Neural crest cell (in vitro differentiated cells): ENCODE data around the gene YLPM1. TPM values are rescaled to one million over a fixed set of nuclear protein-coding genes. Genes with fewer than 3 reads are reported as not detected.
"Not testable (repeated sequence)": the region's sequence is repeated elsewhere in the genome, so short reads cannot be mapped to it uniquely, and the experiment has no call there.

Experiments
- DNase-seq: peaks from one replicate; pipeline ENCODE4 v3.0.0; 2021; ENCODE audit warnings: low read depth, mixed read lengths, low spot score
- H3K27ac Mint-ChIP-seq: one replicate; pipeline ENCODE4 v1.8.0; 2021; ENCODE audit warnings: mild to moderate bottlenecking, mixed read lengths; ENCODE audit not compliant: unreplicated experiment
- H3K27me3 Mint-ChIP-seq: 2 replicates; pipeline ENCODE4 v1.8.0; 2021; ENCODE audit warnings: low read depth, mild to moderate bottlenecking, mixed read lengths
- H3K36me3 Mint-ChIP-seq: 2 replicates; pipeline ENCODE4 v1.8.0; 2021; ENCODE audit warnings: low read depth, mild to moderate bottlenecking, mixed read lengths
- H3K4me1 Mint-ChIP-seq: 2 replicates; pipeline ENCODE4 v1.8.0; 2021; ENCODE audit warnings: mixed read lengths
- H3K4me3 Mint-ChIP-seq: one replicate; pipeline ENCODE4 v1.8.0; 2021; ENCODE audit warnings: mild to moderate bottlenecking, mixed read lengths
- H3K9me3 Mint-ChIP-seq: 2 replicates; pipeline ENCODE4 v1.8.0; 2021; ENCODE audit warnings: mixed read lengths
- total RNA-seq: library from RNA; stranded (reverse); gene quantifications from 2 replicates; pipeline ENCODE4 v1.2.1, GENCODE V29; 2021
- TF ChIP-seq, protein P1 (sequence below): fragments of 200-600 bp; sonication (generic); conservative IDR thresholded peaks from 2 replicates; pipeline ENCODE4 v1.5.0; 2021; ENCODE audit warnings: antibody characterized with exemption, mild to moderate bottlenecking

The YLPM1 gene
- total RNA-seq, 1 donor from 2014 or later = 115 TPM

DNA sequence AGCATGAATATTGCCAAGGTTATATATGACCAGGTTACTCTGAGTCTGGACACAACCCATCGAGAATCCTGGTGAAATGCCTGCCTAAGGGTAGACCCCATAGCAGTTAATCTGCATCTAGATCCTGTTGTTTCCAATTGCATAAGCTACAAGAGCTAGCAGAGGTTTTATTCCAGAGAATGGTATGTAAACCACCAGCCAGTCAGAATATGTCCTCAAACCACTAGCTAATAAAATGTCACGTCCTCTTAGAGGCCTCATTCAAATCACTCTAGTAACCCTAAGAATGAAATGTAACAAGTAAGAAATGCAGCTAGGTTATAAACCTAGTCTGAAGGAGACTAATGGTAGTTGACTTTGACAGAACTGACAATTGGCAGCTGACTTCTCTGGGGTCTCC, 9.0 kb upstream of the YLPM1 start:
- no peak for DNase-seq
- Mint-ChIP-seq H3K9me3 (peaks cover 14% of the 10 kb centered on the region), H3K4me3 (no peak overlapping the region), H3K27ac (no peak overlapping the region), H3K4me1 (no peaks in the 10 kb centered on the region), H3K36me3 (peaks cover 8% of the 10 kb centered on the region), H3K27me3 (no peaks in the 10 kb centered on the region)
- TF ChIP-seq, protein P1, sequence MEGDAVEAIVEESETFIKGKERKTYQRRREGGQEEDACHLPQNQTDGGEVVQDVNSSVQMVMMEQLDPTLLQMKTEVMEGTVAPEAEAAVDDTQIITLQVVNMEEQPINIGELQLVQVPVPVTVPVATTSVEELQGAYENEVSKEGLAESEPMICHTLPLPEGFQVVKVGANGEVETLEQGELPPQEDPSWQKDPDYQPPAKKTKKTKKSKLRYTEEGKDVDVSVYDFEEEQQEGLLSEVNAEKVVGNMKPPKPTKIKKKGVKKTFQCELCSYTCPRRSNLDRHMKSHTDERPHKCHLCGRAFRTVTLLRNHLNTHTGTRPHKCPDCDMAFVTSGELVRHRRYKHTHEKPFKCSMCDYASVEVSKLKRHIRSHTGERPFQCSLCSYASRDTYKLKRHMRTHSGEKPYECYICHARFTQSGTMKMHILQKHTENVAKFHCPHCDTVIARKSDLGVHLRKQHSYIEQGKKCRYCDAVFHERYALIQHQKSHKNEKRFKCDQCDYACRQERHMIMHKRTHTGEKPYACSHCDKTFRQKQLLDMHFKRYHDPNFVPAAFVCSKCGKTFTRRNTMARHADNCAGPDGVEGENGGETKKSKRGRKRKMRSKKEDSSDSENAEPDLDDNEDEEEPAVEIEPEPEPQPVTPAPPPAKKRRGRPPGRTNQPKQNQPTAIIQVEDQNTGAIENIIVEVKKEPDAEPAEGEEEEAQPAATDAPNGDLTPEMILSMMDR = no peak

DNA sequence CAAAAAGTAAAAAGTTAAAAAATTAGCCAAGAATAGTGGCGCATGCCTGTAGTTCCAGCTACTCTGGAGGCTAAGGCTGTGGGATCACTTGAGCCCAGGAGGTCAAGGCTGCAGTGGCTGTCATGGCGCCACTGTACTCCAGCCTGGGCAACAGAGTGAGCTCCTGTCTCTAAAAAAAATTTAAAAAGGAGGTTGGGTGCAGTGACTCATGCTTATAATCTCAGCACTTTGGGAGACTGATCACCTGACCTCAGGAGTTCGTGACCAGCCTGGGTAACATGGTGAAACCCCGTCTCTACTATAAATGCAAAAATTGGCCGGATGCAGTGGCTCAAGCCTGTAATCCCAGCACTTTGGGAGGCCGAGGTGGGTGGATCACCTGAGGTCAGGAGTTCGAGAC, 8.2 kb upstream of the YLPM1 start:
- DNase-seq = no peak
- H3K4me1 Mint-ChIP-seq = no peaks in the 10 kb centered on the region
- no peak overlapping the region for H3K4me3 Mint-ChIP-seq
- H3K27me3 Mint-ChIP-seq = no peaks in the 10 kb centered on the region
- peaks cover 8% of the 10 kb centered on the region for H3K36me3 Mint-ChIP-seq
- H3K9me3 Mint-ChIP-seq = peaks cover 14% of the 10 kb centered on the region
- no peak overlapping the region for H3K27ac Mint-ChIP-seq
- TF ChIP-seq, protein P1 = no peak

DNA sequence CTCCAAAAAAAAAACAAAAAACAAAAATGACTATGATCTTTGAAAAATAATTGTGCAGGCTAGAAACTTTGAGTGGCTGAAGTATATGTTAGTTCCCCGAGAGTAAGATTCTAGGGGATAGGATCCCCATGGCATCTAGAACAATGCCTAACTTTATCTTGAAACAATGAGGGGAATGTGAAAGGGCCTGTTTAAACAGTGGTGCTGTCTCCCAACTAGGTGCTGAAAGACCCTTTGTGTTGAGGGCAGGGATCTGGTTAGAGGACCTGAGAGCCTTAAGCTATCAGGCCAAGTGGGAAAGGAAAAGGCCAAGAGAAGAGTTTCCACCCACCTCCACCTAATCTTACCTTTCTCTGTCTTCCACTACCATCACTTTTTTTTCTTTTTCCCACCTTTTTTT, 6.8 kb upstream of the YLPM1 start:
- peaks cover 14% of the 10 kb centered on the region for H3K9me3 Mint-ChIP-seq
- no peaks in the 10 kb centered on the region for H3K27me3 Mint-ChIP-seq
- TF ChIP-seq, protein P1 = no peak
- no peaks in the 10 kb centered on the region for H3K4me1 Mint-ChIP-seq
- DNase-seq = no peak
- H3K27ac Mint-ChIP-seq = no peak overlapping the region
- peaks cover 8% of the 10 kb centered on the region for H3K36me3 Mint-ChIP-seq
- no peak overlapping the region for H3K4me3 Mint-ChIP-seq

DNA sequence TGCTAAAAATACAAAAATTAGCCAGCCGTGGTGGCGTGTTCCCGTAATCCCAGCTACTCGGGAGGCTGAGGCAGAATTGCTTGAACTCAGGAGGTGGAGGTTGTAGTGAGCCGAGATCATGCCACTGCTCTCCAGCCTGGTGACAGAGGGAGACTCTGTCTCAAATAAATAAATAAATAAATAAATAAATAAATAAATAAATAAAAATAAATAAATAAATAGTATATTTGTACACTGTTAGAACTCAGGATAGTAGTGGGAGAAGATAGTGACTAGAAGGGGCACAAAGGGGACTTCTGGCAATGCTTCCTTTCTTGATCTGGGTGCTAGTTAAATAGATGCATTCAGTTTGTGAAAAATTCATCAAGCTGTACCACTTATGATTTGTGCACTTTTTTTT, 4.6 kb upstream of the YLPM1 start:
- H3K4me1 Mint-ChIP-seq, H3K36me3 Mint-ChIP-seq, H3K4me3 Mint-ChIP-seq, H3K9me3 Mint-ChIP-seq, DNase-seq, H3K27me3 Mint-ChIP-seq, H3K27ac Mint-ChIP-seq: not testable (repeated sequence)

DNA sequence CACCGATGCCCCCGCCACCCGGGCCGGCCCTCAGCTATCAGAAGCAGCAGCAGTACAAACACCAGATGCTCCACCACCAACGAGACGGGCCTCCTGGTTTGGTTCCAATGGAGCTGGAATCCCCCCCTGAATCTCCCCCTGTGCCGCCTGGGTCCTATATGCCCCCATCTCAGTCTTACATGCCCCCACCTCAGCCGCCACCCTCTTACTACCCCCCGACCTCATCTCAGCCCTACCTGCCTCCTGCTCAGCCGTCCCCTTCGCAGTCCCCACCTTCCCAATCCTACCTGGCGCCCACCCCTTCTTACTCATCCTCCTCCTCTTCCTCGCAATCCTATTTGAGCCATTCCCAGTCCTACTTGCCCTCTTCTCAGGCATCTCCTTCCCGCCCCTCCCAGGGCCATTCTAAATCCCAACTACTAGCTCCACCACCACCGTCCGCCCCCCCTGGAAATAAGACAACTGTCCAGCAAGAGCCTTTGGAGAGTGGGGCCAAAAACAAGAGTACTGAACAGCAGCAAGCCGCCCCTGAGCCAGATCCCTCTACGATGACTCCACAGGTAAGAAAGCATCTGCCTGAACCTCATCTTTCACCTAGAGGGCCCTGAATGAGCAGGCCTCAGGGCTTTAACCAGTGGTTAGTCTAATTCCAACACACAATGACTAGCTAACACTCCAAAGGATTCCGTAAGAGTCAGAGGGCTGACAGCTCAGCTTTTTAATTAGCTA, 851 bp downstream of the YLPM1 start:
- DNase-seq = no peak
- peak overlapping the region; percentile 93 for H3K27ac Mint-ChIP-seq
- peaks cover 44% of the 10 kb centered on the region for H3K4me1 Mint-ChIP-seq
- H3K27me3 Mint-ChIP-seq = no peaks in the 10 kb centered on the region
- H3K36me3 Mint-ChIP-seq = no peaks in the 10 kb centered on the region
- peak overlapping the region; percentile 86 for H3K4me3 Mint-ChIP-seq
- H3K9me3 Mint-ChIP-seq = no peaks in the 10 kb centered on the region
- TF ChIP-seq, protein P1 = no peak

DNA sequence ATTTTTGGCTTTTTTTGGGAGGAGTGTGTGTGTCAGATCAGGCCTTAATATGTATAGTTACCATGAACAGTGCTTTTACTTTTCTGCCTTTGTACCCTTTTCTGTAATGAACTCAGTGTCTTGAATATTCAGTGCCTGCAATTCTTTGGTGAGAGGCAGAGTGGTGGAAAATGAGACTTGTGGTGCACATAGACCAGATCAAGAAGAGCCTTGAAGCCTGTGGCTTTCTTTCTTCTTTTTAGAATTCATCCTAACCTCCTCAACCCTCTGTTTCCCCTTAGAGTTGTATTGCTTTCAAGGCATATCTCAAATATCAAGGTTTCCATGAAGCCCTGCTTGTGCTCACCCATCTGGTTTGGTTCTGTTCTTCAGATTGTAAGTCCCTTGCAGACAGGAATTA, 2.6 kb downstream of the YLPM1 start:
- H3K36me3 Mint-ChIP-seq = no peaks in the 10 kb centered on the region
- H3K27ac Mint-ChIP-seq = no peak overlapping the region
- DNase-seq = no peak
- TF ChIP-seq, protein P1 = no peak
- no peaks in the 10 kb centered on the region for H3K9me3 Mint-ChIP-seq
- H3K4me1 Mint-ChIP-seq = peaks cover 44% of the 10 kb centered on the region
- peak overlapping the region; percentile 86 for H3K4me3 Mint-ChIP-seq
- H3K27me3 Mint-ChIP-seq = no peaks in the 10 kb centered on the region
